ENCODE measurements around the gene RXFP1. TPM values are rescaled to one million over a fixed set of nuclear protein-coding genes. Genes with fewer than 3 reads are reported as not detected.
A peak's percentile ranks its signal among the peaks of the same experiment; 100 is the strongest.

The RXFP1 gene
- polyA plus RNA-seq, 1 of the 3 experiments (the other 2 are of a cell fraction) = not detected

GRCh38 chr4:158671915-158672806, 150.5 kb downstream of the RXFP1 start, which contains the start of gene ETFDH (continued):
- peak; percentile 30; the same call in 1 of the 2 replicates for TF ChIP-seq MAX (IDR thresholded peaks at IDR 0.05; ENCODE audit: low read depth)
- no peak for TF ChIP-seq RCOR1 (IDR thresholded peaks at IDR 0.05; ENCODE audit: low read length)
- TF ChIP-seq, protein P1, sequence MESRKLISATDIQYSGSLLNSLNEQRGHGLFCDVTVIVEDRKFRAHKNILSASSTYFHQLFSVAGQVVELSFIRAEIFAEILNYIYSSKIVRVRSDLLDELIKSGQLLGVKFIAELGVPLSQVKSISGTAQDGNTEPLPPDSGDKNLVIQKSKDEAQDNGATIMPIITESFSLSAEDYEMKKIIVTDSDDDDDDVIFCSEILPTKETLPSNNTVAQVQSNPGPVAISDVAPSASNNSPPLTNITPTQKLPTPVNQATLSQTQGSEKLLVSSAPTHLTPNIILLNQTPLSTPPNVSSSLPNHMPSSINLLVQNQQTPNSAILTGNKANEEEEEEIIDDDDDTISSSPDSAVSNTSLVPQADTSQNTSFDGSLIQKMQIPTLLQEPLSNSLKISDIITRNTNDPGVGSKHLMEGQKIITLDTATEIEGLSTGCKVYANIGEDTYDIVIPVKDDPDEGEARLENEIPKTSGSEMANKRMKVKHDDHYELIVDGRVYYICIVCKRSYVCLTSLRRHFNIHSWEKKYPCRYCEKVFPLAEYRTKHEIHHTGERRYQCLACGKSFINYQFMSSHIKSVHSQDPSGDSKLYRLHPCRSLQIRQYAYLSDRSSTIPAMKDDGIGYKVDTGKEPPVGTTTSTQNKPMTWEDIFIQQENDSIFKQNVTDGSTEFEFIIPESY (IDR thresholded peaks at IDR 0.05; ENCODE audit: borderline replicate concordance, low read depth) = peak; percentile 85
- peak; percentile 73; the same call in 1 of the 2 replicates for TF ChIP-seq RFX5 (IDR thresholded peaks at IDR 0.05; ENCODE audit: low read length)
- peak; percentile 76 for TF ChIP-seq CTCF (IDR thresholded peaks at IDR 0.05)
- TF ChIP-seq SMC3 (IDR thresholded peaks at IDR 0.05; ENCODE audit: low read depth, low read length) = no peak; the same call in 1 of the 2 replicates
- 0 out of 2 replicates have a peak, but pooled peaks have one; percentile 3 for TF ChIP-seq TEAD4 (IDR thresholded peaks at IDR 0.05; ENCODE audit: borderline replicate concordance, insufficient read depth)
- TF ChIP-seq MXI1 (IDR thresholded peaks at IDR 0.05; ENCODE audit: low read depth, low read length) = peak; percentile 72; the same call in 1 of the 2 replicates
- TF ChIP-seq, protein P2, sequence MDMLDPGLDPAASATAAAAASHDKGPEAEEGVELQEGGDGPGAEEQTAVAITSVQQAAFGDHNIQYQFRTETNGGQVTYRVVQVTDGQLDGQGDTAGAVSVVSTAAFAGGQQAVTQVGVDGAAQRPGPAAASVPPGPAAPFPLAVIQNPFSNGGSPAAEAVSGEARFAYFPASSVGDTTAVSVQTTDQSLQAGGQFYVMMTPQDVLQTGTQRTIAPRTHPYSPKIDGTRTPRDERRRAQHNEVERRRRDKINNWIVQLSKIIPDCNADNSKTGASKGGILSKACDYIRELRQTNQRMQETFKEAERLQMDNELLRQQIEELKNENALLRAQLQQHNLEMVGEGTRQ (IDR thresholded peaks at IDR 0.05; ENCODE audit: borderline replicate concordance, low read depth, low read length) = no peak
- TF ChIP-seq FOXJ3 (CRISPR knock-in tag; IDR thresholded peaks at IDR 0.05) = no peak
- TF ChIP-seq FOXM1 (IDR thresholded peaks at IDR 0.05; ENCODE audit: low read depth) = no peak
- peak; percentile 87 for TF ChIP-seq GATA2 (CRISPR knock-in tag; IDR thresholded peaks at IDR 0.05)
- peak; percentile 27; the same call in 1 of the 2 replicates for TF ChIP-seq PBX3 (IDR thresholded peaks at IDR 0.05)

Data from SK-N-SH (cell line).